Endothelial cell of umbilical vein (primary cell): ENCODE results near the gene STAT5B. TPM values are rescaled to one million over a fixed set of nuclear protein-coding genes. Genes with fewer than 3 reads are reported as not detected.

Source experiments
- BruUV-seq: library from RNA; stranded (reverse); fragments of 400-500 nt; replicated peaks from 2 replicates; lab custom pipeline; 2021; lab: Mats Ljungman, UMichigan
- CTCF ChIA-PET: fragments of 300-600, 350-600 bp; sonication (Branson Sonifier 250); formaldehyde crosslinking; loops from one replicate; lab custom pipeline; 2021; ENCODE audit warnings: antibody characterized with exemption, inconsistent platforms; lab: Charles Lee
- POLR2A ChIA-PET: fragments of 300-600, 350-600 bp; sonication (Branson Sonifier 250); formaldehyde crosslinking; loops from one replicate; lab custom pipeline; 2021; ENCODE audit warnings: antibody characterized with exemption, inconsistent platforms; lab: Charles Lee
- DNase-seq: peaks from one replicate; pipeline ENCODE4 v3.0.0-alpha.2; 2011; ENCODE audit warnings: low read depth, low spot score
- FAIRE-seq: peaks from 2 replicates; lab custom pipeline; 2011; peaks lifted over from hg19 to GRCh38; lab: Jason Lieb, UNC
- H2AFZ ChIP-seq: 2 replicates; pipeline ENCODE4 v1.6.0; 2012; ENCODE audit warnings: low read depth, low read length, control low read depth, inconsistent platforms
- H3K27ac ChIP-seq: 2 replicates; pipeline ENCODE4 v1.5.1; 2011; ENCODE audit warnings: low read depth, mild to moderate bottlenecking, control low read depth, low read length, moderate library complexity; ENCODE audit not compliant: insufficient read depth
- H3K27me3 ChIP-seq, 2 experiments: 2 replicates each; pipeline versions ENCODE4 v1.6.0 to v1.6.1; 2011; ENCODE audit warnings: low read length in 2 of 2, mixed read lengths in 1 of 2; ENCODE audit not compliant: control insufficient read depth in 2 of 2, insufficient read depth in 2 of 2
- H3K36me3 ChIP-seq, 2 experiments: 2 replicates in 1 of 2; 3 replicates in 1 of 2; pipeline ENCODE4 v1.5.1; 2011; ENCODE audit warnings: low read length in 2 of 2, mild to moderate bottlenecking in 1 of 2, moderate library complexity in 1 of 2; ENCODE audit not compliant: control insufficient read depth in 2 of 2, insufficient read depth in 2 of 2; ENCODE audit errors: extremely low read depth in 1 of 2
- H3K4me1 ChIP-seq: 3 replicates; pipeline ENCODE4 v1.5.1; 2011; ENCODE audit warnings: mild to moderate bottlenecking, low read length; ENCODE audit not compliant: control insufficient read depth, insufficient read depth; ENCODE audit errors: extremely low read depth
- H3K4me2 ChIP-seq: 2 replicates; pipeline ENCODE4 v1.6.1; 2011; ENCODE audit warnings: low read length, control low read depth, mixed read lengths; ENCODE audit not compliant: insufficient read depth
- H3K4me3 ChIP-seq, 3 experiments: fragments of 200-600 bp in 1 of 3; sonication (generic), shearing (Covaris generic) in 1 of 3; replicated peaks in 1 of 3; 2 replicates each; pipeline ENCODE4 v1.5.1; 2011 to 2016; ENCODE audit warnings: control low read depth in 3 of 3, low read length in 3 of 3, mild to moderate bottlenecking in 2 of 3, inconsistent platforms in 1 of 3, low read depth in 1 of 3, moderate library complexity in 1 of 3; ENCODE audit not compliant: insufficient read depth in 1 of 3
- H3K79me2 ChIP-seq: 2 replicates; pipeline ENCODE4 v1.6.0; 2012; ENCODE audit warnings: low read length, inconsistent platforms; ENCODE audit not compliant: control insufficient read depth, insufficient read depth
- H3K9ac ChIP-seq: replicated peaks from 2 replicates; pipeline ENCODE3; 2011; ENCODE audit warnings: low read length, control low read depth; ENCODE audit not compliant: insufficient read depth; ENCODE audit errors: extremely low read depth
- H3K9me1 ChIP-seq: replicated peaks from 3 replicates; pipeline ENCODE4 v1.6.0; 2011; ENCODE audit warnings: mild to moderate bottlenecking, low read length; ENCODE audit not compliant: control insufficient read depth, insufficient read depth; ENCODE audit errors: extremely low read depth
- H3K9me3 ChIP-seq: replicated peaks from 2 replicates; pipeline ENCODE4 v1.5.1; 2012; ENCODE audit warnings: low read length, inconsistent platforms; ENCODE audit not compliant: control insufficient read depth, insufficient read depth
- H4K20me1 ChIP-seq: replicated peaks from 2 replicates; pipeline ENCODE3; 2011; ENCODE audit warnings: mild to moderate bottlenecking, low read length; ENCODE audit not compliant: control insufficient read depth, insufficient read depth; ENCODE audit errors: extremely low read depth
- EZH2 ChIP-seq: IDR thresholded peaks from 2 replicates; pipeline ENCODE4 v1.6.1; 2012; ENCODE audit warnings: borderline replicate concordance, low read depth, mild to moderate bottlenecking, moderate library complexity, low read length, inconsistent platforms; ENCODE audit not compliant: severe bottlenecking
- FOS ChIP-seq: IDR thresholded peaks from 2 replicates; pipeline ENCODE4 v1.6.1; 2011; ENCODE audit warnings: mild to moderate bottlenecking, low read length, moderate library complexity, borderline replicate concordance; ENCODE audit not compliant: insufficient read depth
- JUN ChIP-seq: IDR thresholded peaks from 2 replicates; pipeline ENCODE4 v1.6.1; 2011; ENCODE audit warnings: borderline replicate concordance, low read depth; ENCODE audit not compliant: insufficient read length, insufficient read depth
- MYC ChIP-seq: IDR thresholded peaks from one replicate; pipeline ENCODE4 v1.6.1; 2011; ENCODE audit warnings: mild to moderate bottlenecking, low read depth, low read length
- POLR2A ChIP-seq: IDR thresholded peaks from 2 replicates; pipeline ENCODE4 v1.6.1; 2012; ENCODE audit warnings: low read depth, mild to moderate bottlenecking, control low read depth, low read length
- POLR2AphosphoS5 ChIP-seq: IDR thresholded peaks from 2 replicates; pipeline ENCODE4 v1.6.1; 2012; ENCODE audit warnings: low read depth, mild to moderate bottlenecking, control low read depth, low read length, moderate library complexity; ENCODE audit not compliant: insufficient read depth
- dilution Hi-C: fragments of 300-500 bp; cut with MboI; formaldehyde crosslinking; loops from one replicate; pipeline ENCODE4 v1.15.0; 2019; ENCODE audit warnings: low sequenced_read_pairs; ENCODE audit not compliant: extremely low pct_ligation_motif_present
- intact Hi-C: fragments of 100-400 bp; cut with micrococcal nuclease; formaldehyde crosslinking; loops from one replicate; pipeline ENCODE4 v1.10.0; 2022
- polyA plus RNA-seq, 4 experiments: library from polyadenylated mRNA; depleted of rRNA in 3 of 4; stranded (reverse) in 3 of 4; unstranded in 1 of 4; fragments of >200 nt; gene quantifications; 2 replicates each; pipeline versions ENCODE4 v1.2.1 to v1.2.3, GENCODE V29; 2011 to 2012; ENCODE audit warnings: missing spikeins in 1 of 4
- total RNA-seq: library from RNA; stranded (reverse); gene quantifications from 2 replicates; pipeline ENCODE4 v1.2.3, GENCODE V29; 2021
- TF ChIP-seq, protein P1 (sequence below), 2 donors: IDR thresholded peaks; 1 replicate in 1 of 2; 2 replicates in 1 of 2; pipeline ENCODE4 v1.5.1; 2011; ENCODE audit warnings: low read length in 2 of 2, mild to moderate bottlenecking in 2 of 2, moderate library complexity in 2 of 2, control low read depth in 1 of 2, inconsistent platforms in 1 of 2, low read depth in 1 of 2; ENCODE audit not compliant: insufficient read depth in 1 of 2; ENCODE audit errors: extremely low read depth in 1 of 2

STAT5B gene
- total and polyA plus RNA-seq, 2 donors (not counting 3 experiments of a cell fraction or from before 2014, with no cell fraction given) = 43.3 to 53.7 TPM

DNA sequence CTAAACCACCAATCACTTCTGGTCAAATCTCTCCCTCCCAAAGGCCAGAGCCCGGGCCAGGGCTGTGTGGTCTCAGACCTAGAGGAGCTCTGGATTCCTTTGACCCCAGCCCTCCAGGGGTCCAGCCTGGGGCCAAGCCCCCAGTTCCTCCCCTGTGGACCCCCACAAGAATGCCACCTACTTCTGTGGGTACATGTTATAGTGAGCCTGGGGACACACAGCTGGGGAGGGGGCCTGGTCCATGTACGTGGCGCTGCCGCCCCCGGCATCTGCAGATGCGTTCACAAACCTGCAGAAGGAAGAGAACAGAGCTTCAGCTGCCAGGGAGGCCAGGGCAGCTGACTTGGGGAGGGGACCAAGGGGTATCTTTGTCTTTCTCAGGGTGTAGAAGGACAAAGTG is 74.0 kb downstream of the STAT5B start:
- no peak for TF ChIP-seq POLR2AphosphoS5
- no peak for TF ChIP-seq JUN
- TF ChIP-seq POLR2A = no peak
- no peak for TF ChIP-seq MYC
- TF ChIP-seq, protein P1, sequence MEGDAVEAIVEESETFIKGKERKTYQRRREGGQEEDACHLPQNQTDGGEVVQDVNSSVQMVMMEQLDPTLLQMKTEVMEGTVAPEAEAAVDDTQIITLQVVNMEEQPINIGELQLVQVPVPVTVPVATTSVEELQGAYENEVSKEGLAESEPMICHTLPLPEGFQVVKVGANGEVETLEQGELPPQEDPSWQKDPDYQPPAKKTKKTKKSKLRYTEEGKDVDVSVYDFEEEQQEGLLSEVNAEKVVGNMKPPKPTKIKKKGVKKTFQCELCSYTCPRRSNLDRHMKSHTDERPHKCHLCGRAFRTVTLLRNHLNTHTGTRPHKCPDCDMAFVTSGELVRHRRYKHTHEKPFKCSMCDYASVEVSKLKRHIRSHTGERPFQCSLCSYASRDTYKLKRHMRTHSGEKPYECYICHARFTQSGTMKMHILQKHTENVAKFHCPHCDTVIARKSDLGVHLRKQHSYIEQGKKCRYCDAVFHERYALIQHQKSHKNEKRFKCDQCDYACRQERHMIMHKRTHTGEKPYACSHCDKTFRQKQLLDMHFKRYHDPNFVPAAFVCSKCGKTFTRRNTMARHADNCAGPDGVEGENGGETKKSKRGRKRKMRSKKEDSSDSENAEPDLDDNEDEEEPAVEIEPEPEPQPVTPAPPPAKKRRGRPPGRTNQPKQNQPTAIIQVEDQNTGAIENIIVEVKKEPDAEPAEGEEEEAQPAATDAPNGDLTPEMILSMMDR (IDR thresholded peaks at IDR 0.05; ENCODE audit: extremely low read depth in 1 of 2, insufficient read depth in 1 of 2, low read depth in 1 of 2, low read length in 2 of 2) = no peak
- TF ChIP-seq EZH2 = no peak
- no peak for TF ChIP-seq FOS
- H3K9me3 ChIP-seq = no peaks in the 10 kb centered on the region
- intact Hi-C loops (no loop called here), dilution Hi-C loops (no loop called here)
- ChIA-PET CTCF (interaction anchor here (1.4 to 3.2 kb wide), 2 partner anchors 18 to 20 kb away, joined by 3 to 11 read pairs; no protein-coding TSS in a partner anchor), POLR2A (no interaction called here)
- BruUV-seq = no TSS peak
- no peak overlapping the region for H3K9ac ChIP-seq
- no peak overlapping the region for H3K27ac ChIP-seq
- H3K36me3 ChIP-seq = peaks cover 7 to 20% of the 10 kb centered on the region in 2 experiments
- H3K79me2 ChIP-seq = no peaks in the 10 kb centered on the region
- no peak overlapping the region for H3K4me2 ChIP-seq
- H4K20me1 ChIP-seq = no peaks in the 10 kb centered on the region
- no peaks in the 10 kb centered on the region for H3K27me3 ChIP-seq
- DNase-seq (no peak), FAIRE-seq (no peak)
- no peak overlapping the region for H3K4me3 ChIP-seq
- no peak overlapping the region for H2AFZ ChIP-seq
- no peaks in the 10 kb centered on the region for H3K4me1 ChIP-seq
- no peaks in the 10 kb centered on the region for H3K9me1 ChIP-seq
